HEK293 (cell line): ENCODE data around the gene EME2.

Source experiments
- CTCF ChIA-PET: fragments of 350-600 bp; formaldehyde crosslinking; extraction: SDS; loops from one replicate; lab custom pipeline; 2021; ENCODE audit warnings: antibody characterized with exemption; lab: Yijun Ruan, JAX
- POLR2A ChIA-PET: fragments of 300-600 bp; formaldehyde crosslinking; extraction: SDS; loops from one replicate; lab custom pipeline; 2020; ENCODE audit warnings: antibody characterized with exemption, inconsistent platforms; lab: Yijun Ruan, JAX
- H3K27ac ChIP-seq: fragments of 200-500 bp; sonication (Bioruptor generic); 2 replicates; pipeline ENCODE4 v1.5.1; 2014; ENCODE audit warnings: low read depth, low read length, control low read depth, inconsistent platforms; ENCODE audit errors: extremely low read depth
- H3K36me3 ChIP-seq, 2 experiments: fragments of 200-500 bp in 1 of 2; sonication (Bioruptor generic) in 1 of 2; 1 replicate in 1 of 2; 2 replicates in 1 of 2; pipeline ENCODE4 v1.5.1; 2014 to 2017; ENCODE audit warnings: inconsistent platforms in 2 of 2, low read length in 2 of 2; ENCODE audit not compliant: control insufficient read depth in 2 of 2, insufficient read depth in 1 of 2
- H3K4me1 ChIP-seq: fragments of 200-500 bp; sonication (Bioruptor generic); 2 replicates; pipeline ENCODE4 v1.5.1; 2014; ENCODE audit warnings: mild to moderate bottlenecking, low read length, inconsistent platforms; ENCODE audit not compliant: control insufficient read depth, insufficient read depth
- H3K4me3 ChIP-seq: 2 replicates; pipeline ENCODE4 v1.5.1; 2011; ENCODE audit warnings: low read depth, mild to moderate bottlenecking, control low read depth, low read length, moderate library complexity
- H3K9me3 ChIP-seq: fragments of 200-500 bp; sonication (Bioruptor generic); 2 replicates; pipeline ENCODE4 v1.5.1; 2014; ENCODE audit warnings: low read depth, low read length, inconsistent platforms; ENCODE audit not compliant: control insufficient read depth, insufficient read depth
- BCL6B ChIP-seq: fragments of 450-650 bp; formaldehyde crosslinking; IDR thresholded peaks from 2 replicates; pipeline ENCODE4 v1.5.1; 2017; ENCODE audit warnings: missing biosample characterization, missing genetic modification characterization
- GLI4 ChIP-seq: fragments of 450-650 bp; formaldehyde crosslinking; IDR thresholded peaks from 2 replicates; pipeline ENCODE4 v1.5.1; 2016; ENCODE audit warnings: missing biosample characterization, missing genetic modification characterization
- HIC1 ChIP-seq: fragments of 450-650 bp; formaldehyde crosslinking; IDR thresholded peaks from 2 replicates; pipeline ENCODE4 v1.5.1; 2016; ENCODE audit warnings: missing biosample characterization, missing genetic modification characterization
- OVOL3 ChIP-seq: fragments of 450-650 bp; formaldehyde crosslinking; IDR thresholded peaks from 2 replicates; pipeline ENCODE4 v1.5.1; 2016; ENCODE audit warnings: missing biosample characterization, missing genetic modification characterization
- PATZ1 ChIP-seq: fragments of 450-650 bp; formaldehyde crosslinking; IDR thresholded peaks from 2 replicates; pipeline ENCODE4 v1.5.1; 2016; ENCODE audit warnings: missing biosample characterization, missing genetic modification characterization
- PRDM4 ChIP-seq: fragments of 450-650 bp; formaldehyde crosslinking; IDR thresholded peaks from 2 replicates; pipeline ENCODE4 v1.5.1; 2017; ENCODE audit warnings: missing biosample characterization, missing genetic modification characterization
- ZFP41 ChIP-seq: fragments of 450-650 bp; formaldehyde crosslinking; IDR thresholded peaks from 2 replicates; pipeline ENCODE4 v1.5.1; 2016; ENCODE audit warnings: missing biosample characterization, missing genetic modification characterization, borderline replicate concordance
- ZFP69B ChIP-seq: fragments of 450-650 bp; formaldehyde crosslinking; IDR thresholded peaks from 2 replicates; pipeline ENCODE4 v1.5.1; 2016; ENCODE audit warnings: missing biosample characterization, missing genetic modification characterization
- ZNF132 ChIP-seq: fragments of 450-650 bp; formaldehyde crosslinking; IDR thresholded peaks from 2 replicates; pipeline ENCODE4 v1.5.1; 2017; ENCODE audit warnings: missing biosample characterization, missing genetic modification characterization, borderline replicate concordance
- ZNF223 ChIP-seq: fragments of 450-650 bp; formaldehyde crosslinking; IDR thresholded peaks from 2 replicates; pipeline ENCODE4 v1.5.1; 2016; ENCODE audit warnings: missing biosample characterization, missing genetic modification characterization
- ZNF426 ChIP-seq: fragments of 450-650 bp; formaldehyde crosslinking; IDR thresholded peaks from 2 replicates; pipeline ENCODE4 v1.5.1; 2017; ENCODE audit warnings: missing biosample characterization, missing genetic modification characterization, mild to moderate bottlenecking, inconsistent platforms, moderate library complexity
- ZNF501 ChIP-seq: fragments of 450-650 bp; formaldehyde crosslinking; IDR thresholded peaks from 2 replicates; pipeline ENCODE4 v1.5.1; 2016; ENCODE audit warnings: missing biosample characterization, missing genetic modification characterization
- ZNF600 ChIP-seq: fragments of 450-650 bp; formaldehyde crosslinking; IDR thresholded peaks from 2 replicates; pipeline ENCODE4 v1.5.1; 2016; ENCODE audit warnings: missing biosample characterization, missing genetic modification characterization
- ZNF658 ChIP-seq: fragments of 450-650 bp; formaldehyde crosslinking; IDR thresholded peaks from 2 replicates; pipeline ENCODE4; 2016; ENCODE audit warnings: missing biosample characterization, missing genetic modification characterization
- ZNF701 ChIP-seq: fragments of 450-650 bp; formaldehyde crosslinking; IDR thresholded peaks from 2 replicates; pipeline ENCODE4 v1.5.1; 2016; ENCODE audit warnings: missing biosample characterization, missing genetic modification characterization
- ZNF768 ChIP-seq: fragments of 450-650 bp; formaldehyde crosslinking; IDR thresholded peaks from 2 replicates; pipeline ENCODE4 v1.5.1; 2018; ENCODE audit warnings: missing biosample characterization, mild to moderate bottlenecking, missing genetic modification characterization

Gene EME2

GRCh38 chr16:1784977-1785845, 12.6 kb downstream of the EME2 start (continued):
- TF ChIP-seq PATZ1 (no peak), ZNF768 (no peak), ZNF501 (no peak), GLI4 (tag by site-specific recombination) (no peak), ZNF658 (tag by site-specific recombination) (no peak), ZNF426 (tag by site-specific recombination) (no peak)

- peaks cover 6% of the 10 kb centered on the region for H3K4me1 ChIP-seq
- H3K27ac ChIP-seq, result no peak overlapping the region
- no peak overlapping the region for H3K4me3 ChIP-seq
- CTCF ChIA-PET, result no interaction called here
- POLR2A ChIA-PET, result no interaction called here
- H3K9me3 ChIP-seq, result no peaks in the 10 kb centered on the region
- peaks cover 12 to 58% of the 10 kb centered on the region in 2 experiments; a peak in 2 of 3 replicates for H3K36me3 ChIP-seq
- no peak for TF ChIP-seq ZNF701 (tag by site-specific recombination)
- TF ChIP-seq ZNF600 (tag by site-specific recombination), result peak; percentile 23; the same call in 1 of the 2 replicates
Observed at GRCh38 chr16:1785846-1786170, 13.2 kb downstream of the EME2 start.

GRCh38 chr16:1786242-1787055, 13.8 kb downstream of the EME2 start:
- ChIA-PET POLR2A (no interaction called here), CTCF (no interaction called here)

GRCh38 chr16:1787056-1787321, 14.4 kb downstream of the EME2 start:
- no peak overlapping the region for H3K27ac ChIP-seq
- POLR2A ChIA-PET, result no interaction called here
- TF ChIP-seq ZNF132 (tag by site-specific recombination) (no peak), ZNF223 (tag by site-specific recombination) (no peak), BCL6B (tag by site-specific recombination) (no peak), PRDM4 (tag by site-specific recombination) (no peak), ZFP69B (tag by site-specific recombination) (no peak), ZFP41 (tag by site-specific recombination) (no peak), OVOL3 (tag by site-specific recombination) (no peak)
- TF ChIP-seq, all 188 proteins: peak for 0
- CTCF ChIA-PET, result interaction anchor here (0.6 kb wide), 1 partner anchor 24 kb away, joined by 3 read pairs; no protein-coding TSS in a partner anchor
- 0 out of 2 replicates have a peak, but pooled peaks cover 2% of the 10 kb centered on the region for H3K4me1 ChIP-seq
- H3K4me3 ChIP-seq, result no peak overlapping the region
- no peaks in the 10 kb centered on the region for H3K9me3 ChIP-seq
- H3K36me3 ChIP-seq, result peaks cover 11 to 60% of the 10 kb centered on the region in 2 experiments; a peak in 2 of 3 replicates

More at GRCh38 chr16:1786242-1787055, 13.8 kb downstream of the EME2 start:
- Histone ChIP-seq H3K4me3 (no peak overlapping the region), H3K36me3 (peaks cover 11 to 60% of the 10 kb centered on the region in 2 experiments; a peak in 2 of 3 replicates), H3K4me1 (0 out of 2 replicates have a peak, but pooled peaks cover 2% of the 10 kb centered on the region), H3K27ac (no peak overlapping the region), H3K9me3 (no peaks in the 10 kb centered on the region)
- TF ChIP-seq HIC1 (tag by site-specific recombination), result peak; percentile 63; the same call in 1 of the 2 replicates
- TF ChIP-seq ZNF501, result no peak
